Urinary bladder (tissue), 4 donors: ENCODE results near the gene ELFN1. TPM values are rescaled to one million over a fixed set of nuclear protein-coding genes. Genes with fewer than 3 reads are reported as not detected.

Experiments used
- DNase-seq: peaks from one replicate; pipeline ENCODE4 v3.0.0-alpha.2; 2015; ENCODE audit errors: extremely low spot score
- H3K27ac ChIP-seq: one replicate; pipeline ENCODE4 v1.5.1; 2013; ENCODE audit warnings: low read depth, mild to moderate bottlenecking, moderate library complexity
- H3K36me3 ChIP-seq: one replicate; pipeline ENCODE4 v1.6.1; 2013; ENCODE audit warnings: mild to moderate bottlenecking, moderate library complexity; ENCODE audit not compliant: insufficient read depth
- H3K4me1 ChIP-seq: one replicate; pipeline ENCODE4 v1.6.1; 2013; ENCODE audit warnings: mild to moderate bottlenecking, moderate library complexity; ENCODE audit not compliant: insufficient read depth
- H3K4me3 ChIP-seq: one replicate; pipeline ENCODE4 v1.5.1; 2013; ENCODE audit warnings: low read depth, low read length
- WGBS: extraction: QIAGEN DNeasy Blood & Tissue Kit; methylation state at CpG from one replicate; pipeline ENCODE4 v1.1.7; 2013; 5-methylcytosine and 5-hydroxymethylcytosine counted together
- polyA plus RNA-seq: library from polyadenylated mRNA; stranded (reverse); fragments of 200-250 nt; gene quantifications from one replicate; pipeline ENCODE4 v1.2.3, GENCODE V29; 2013
- total RNA-seq: library from RNA; depleted of rRNA; stranded (reverse); fragments of >200 nt; gene quantifications from one replicate; pipeline ENCODE4 v1.2.3, GENCODE V29; 2014
- donor health status: healthy with polysubstance abuse.
- donor health status: healthy.

The ELFN1 gene
- total and polyA plus RNA-seq, 2 donors = 2.5 to 3.2 TPM

DNA sequence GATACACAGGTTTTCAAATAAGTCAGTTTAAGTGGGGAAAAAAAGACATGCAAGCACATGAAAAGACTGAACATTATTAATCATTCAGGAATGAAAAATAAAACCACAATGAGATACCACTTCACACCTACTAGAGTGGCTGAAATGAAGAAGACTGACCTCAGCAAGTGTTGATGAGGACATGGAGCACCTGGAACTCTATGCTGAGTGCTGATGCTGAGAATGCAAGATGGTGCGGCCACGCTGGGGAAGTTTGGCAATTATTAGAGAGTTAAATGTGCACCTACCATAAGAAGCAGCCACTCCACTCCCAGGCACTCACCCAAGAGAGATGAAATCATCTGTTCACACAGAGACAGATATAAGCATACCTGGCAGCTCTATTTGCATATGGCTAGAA, 32.9 kb upstream of the ELFN1 start:
- no peaks in the 10 kb centered on the region for H3K4me1 ChIP-seq
- no peaks in the 10 kb centered on the region for H3K36me3 ChIP-seq
- DNase-seq = no peak
- 98% methylated on average over 2 of the region's 2 CpGs for WGBS
- H3K27ac ChIP-seq = no peak overlapping the region
- no peak overlapping the region for H3K4me3 ChIP-seq

DNA sequence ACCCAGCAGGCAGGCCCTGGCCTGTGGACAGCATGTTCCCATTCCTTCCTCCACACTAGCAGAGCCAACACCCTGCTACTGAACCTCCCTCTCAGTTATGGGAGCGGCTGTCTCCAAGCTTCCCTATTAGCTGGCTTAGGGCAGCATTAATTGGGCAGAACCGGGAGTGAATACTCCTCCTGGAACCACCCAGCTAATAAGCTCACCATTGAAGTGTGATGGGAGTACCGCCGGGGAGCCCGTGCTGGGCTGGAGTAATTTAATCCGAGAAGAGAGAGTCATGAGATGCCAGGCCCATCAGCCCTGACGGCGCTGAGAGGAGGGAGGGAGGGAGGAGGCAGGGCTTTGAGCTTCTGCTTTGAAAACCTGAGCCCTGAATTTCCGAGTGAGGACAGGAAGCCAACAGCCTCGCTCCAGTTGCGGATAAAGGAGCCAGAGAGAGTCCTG, 31.8 kb upstream of the ELFN1 start:
- WGBS = 22% methylated on average over 11 of the region's 11 CpGs
- no peak overlapping the region for H3K27ac ChIP-seq
- H3K4me1 ChIP-seq = no peaks in the 10 kb centered on the region
- H3K4me3 ChIP-seq = no peak overlapping the region
- no peaks in the 10 kb centered on the region for H3K36me3 ChIP-seq
- DNase-seq = no peak

DNA sequence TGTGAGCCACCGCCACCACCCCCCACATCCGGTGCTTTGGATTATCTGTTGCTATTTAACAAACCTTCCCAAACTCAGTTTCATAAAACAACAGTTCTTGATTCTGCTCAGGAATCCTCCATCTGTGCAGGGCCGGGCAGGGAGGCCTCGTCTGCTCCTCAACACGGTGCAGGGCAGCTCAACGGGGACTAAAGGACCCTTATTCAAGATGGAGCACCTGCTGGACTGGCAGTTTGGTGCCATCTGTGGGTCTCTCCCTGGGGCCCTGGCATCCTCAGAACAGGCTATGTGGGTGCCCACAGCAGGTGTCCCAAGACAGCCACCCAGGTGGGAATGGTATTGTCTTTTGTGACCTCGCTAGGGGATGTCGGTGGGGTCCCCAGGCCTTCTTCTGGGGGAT, 31.0 kb upstream of the ELFN1 start:
- no peak for DNase-seq
- Histone ChIP-seq H3K36me3 (no peaks in the 10 kb centered on the region), H3K27ac (no peak overlapping the region), H3K4me1 (no peaks in the 10 kb centered on the region), H3K4me3 (no peak overlapping the region)
- WGBS = 88% methylated on average over 8 of the region's 8 CpGs

DNA sequence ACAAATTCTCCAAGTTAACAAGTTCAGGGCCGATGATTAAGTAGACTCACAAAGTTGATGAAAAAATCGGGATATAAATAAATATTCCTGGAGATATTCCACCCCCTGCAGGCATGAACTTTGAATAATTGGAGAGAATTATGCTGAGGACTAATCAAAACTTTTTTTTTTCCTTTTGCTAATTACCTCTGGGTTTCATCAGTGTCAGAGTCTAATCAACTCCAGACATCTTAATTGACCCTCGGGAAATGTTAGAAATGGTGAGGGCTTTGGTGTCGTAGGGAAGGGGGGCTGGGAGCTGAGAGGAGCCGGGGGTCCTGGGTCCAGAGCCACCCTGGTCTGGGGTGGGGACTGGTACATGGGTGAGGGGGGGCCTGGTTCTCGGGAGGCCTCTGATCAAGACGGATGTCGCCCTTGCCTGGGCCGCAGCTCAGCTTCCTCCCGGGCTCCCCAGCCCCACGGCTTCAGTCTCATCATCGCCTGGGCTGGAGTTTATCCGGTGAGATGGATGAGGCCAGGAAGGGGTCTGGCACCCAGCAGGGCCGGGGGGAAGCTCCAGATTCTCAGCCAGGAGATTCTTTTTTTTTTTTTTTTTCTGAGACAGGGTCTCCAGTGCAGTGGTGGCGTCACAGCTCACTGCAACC, 30.4 kb upstream of the ELFN1 start:
- no peaks in the 10 kb centered on the region for H3K4me1 ChIP-seq
- no peaks in the 10 kb centered on the region for H3K36me3 ChIP-seq
- H3K4me3 ChIP-seq = no peak overlapping the region
- 46% methylated on average over 15 of the region's 15 CpGs for WGBS
- DNase-seq = no peak
- no peak overlapping the region for H3K27ac ChIP-seq

DNA sequence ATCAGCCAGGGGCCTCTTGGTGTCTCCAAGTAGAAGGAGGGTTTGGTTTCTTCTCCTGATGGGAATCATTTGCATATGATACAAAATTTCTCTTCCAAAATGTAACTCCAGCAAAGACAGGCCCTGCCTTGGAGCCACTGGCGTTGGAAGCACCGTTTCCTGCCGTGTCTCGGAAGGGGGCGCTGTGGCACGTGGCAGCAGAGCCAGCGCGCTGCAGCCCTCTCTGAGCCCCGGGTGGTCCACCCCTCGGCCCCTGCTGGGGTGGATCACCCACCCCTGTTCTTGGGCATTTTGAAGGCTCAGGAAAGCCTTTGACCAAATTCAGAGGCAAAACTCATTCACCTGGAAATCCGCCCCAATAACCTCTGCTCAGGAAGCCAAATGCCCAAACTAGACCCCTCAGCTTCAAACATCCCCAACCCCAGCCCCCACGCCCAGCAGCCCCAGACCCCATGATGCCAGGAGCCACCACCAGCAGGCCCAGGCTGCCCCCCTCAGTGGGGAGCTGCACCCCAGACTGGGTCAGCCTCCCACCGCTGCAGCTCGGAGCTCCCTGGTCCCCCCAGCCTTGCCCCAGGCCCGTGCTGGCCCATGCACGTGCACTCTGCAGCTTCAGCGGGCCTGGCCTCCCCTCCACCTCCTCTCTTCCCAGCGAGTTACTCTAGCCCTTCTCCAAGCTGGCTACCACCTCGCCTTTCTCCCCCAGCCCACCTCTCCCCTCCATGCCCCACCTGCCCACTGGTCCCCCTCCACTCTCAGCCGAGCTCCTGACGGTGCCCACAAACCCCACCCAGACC, 29.5 kb upstream of the ELFN1 start:
- 70% methylated on average over 21 of the region's 21 CpGs for WGBS
- DNase-seq = no peak
- no peak overlapping the region for H3K27ac ChIP-seq
- H3K36me3 ChIP-seq = no peaks in the 10 kb centered on the region
- no peaks in the 10 kb centered on the region for H3K4me1 ChIP-seq
- no peak overlapping the region for H3K4me3 ChIP-seq

DNA sequence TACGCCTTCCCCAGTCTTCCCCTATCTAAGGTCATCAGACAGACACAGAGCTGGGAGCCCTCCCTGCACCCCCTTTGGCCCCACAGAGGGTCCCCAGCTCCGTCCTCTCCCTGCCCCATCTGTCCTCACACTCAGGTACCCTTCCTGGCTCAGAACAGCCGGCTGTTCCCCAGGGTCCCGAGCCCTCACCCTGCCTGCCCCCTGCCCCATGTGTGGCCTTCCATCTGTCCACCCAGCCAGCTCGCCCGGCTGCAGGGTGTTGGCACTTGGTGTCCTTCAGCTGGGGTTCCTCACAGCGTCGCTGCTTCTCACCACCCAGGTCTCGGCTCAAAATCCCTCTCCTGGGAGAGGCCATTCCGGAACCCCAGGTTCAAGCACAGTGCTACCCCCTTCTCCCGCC, 28.9 kb upstream of the ELFN1 start:
- WGBS = 80% methylated on average over 11 of the region's 11 CpGs
- H3K27ac ChIP-seq = no peak overlapping the region
- no peak for DNase-seq
- H3K4me1 ChIP-seq = no peaks in the 10 kb centered on the region
- no peak overlapping the region for H3K4me3 ChIP-seq
- H3K36me3 ChIP-seq = no peaks in the 10 kb centered on the region

DNA sequence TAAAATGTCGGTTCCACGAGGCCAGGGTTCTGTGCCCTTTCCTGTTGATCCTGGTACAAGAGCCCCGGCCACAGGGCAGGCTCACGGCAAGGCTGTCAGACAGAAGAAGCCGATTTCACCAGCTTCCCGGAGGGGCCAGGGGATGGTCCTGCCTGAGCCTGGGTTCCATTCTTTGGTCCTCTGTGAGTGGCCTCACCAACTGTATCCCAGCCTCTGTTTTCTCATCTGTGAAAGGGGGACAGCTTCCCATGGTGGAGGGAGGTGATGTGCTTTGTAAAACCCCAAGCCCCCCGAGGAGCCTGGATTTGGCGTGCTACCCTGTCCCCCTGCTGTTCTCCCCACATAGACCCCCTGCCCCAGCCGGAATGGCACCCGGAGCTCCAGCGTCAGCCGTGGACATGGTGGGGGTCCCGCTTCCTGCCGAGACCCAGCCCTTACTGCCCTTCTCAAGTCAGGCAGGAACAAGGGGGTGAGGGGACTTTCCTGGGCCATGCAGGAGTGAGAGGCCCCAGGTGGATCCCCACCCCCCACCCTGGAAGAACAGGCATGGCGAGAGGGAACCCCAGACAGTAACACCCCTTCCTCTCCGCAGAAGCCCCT, 28.3 kb upstream of the ELFN1 start:
- H3K36me3 ChIP-seq = no peaks in the 10 kb centered on the region
- WGBS = 77% methylated on average over 16 of the region's 16 CpGs
- no peaks in the 10 kb centered on the region for H3K4me1 ChIP-seq
- no peak for DNase-seq
- H3K4me3 ChIP-seq = no peak overlapping the region
- H3K27ac ChIP-seq = no peak overlapping the region

DNA sequence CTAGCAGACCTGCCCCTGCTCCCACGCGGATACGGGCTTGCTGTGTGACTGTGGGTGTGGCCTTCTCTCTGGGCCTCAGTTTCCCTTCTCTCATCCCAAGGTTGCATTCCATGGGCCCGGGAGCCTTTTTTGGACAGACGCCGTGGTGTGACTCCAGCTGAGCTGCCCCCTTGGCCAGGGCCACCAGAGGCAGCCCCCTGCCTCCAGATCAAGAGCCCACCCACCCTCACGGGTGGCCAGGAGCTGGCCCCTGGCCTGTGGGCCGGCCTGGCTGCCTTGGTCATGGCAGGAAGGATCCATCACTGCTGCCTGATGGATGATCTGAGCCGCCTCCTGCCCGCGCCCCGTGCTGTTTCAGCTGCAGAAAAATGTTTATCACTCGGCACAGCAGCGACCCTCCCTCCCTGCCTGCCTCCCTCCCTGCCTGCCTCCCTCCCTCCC, 27.8 kb upstream of the ELFN1 start:
- DNase-seq = no peak
- H3K27ac ChIP-seq = no peak overlapping the region
- no peaks in the 10 kb centered on the region for H3K4me1 ChIP-seq
- H3K4me3 ChIP-seq = no peak overlapping the region
- WGBS = 32% methylated on average over 14 of the region's 14 CpGs
- no peaks in the 10 kb centered on the region for H3K36me3 ChIP-seq

DNA sequence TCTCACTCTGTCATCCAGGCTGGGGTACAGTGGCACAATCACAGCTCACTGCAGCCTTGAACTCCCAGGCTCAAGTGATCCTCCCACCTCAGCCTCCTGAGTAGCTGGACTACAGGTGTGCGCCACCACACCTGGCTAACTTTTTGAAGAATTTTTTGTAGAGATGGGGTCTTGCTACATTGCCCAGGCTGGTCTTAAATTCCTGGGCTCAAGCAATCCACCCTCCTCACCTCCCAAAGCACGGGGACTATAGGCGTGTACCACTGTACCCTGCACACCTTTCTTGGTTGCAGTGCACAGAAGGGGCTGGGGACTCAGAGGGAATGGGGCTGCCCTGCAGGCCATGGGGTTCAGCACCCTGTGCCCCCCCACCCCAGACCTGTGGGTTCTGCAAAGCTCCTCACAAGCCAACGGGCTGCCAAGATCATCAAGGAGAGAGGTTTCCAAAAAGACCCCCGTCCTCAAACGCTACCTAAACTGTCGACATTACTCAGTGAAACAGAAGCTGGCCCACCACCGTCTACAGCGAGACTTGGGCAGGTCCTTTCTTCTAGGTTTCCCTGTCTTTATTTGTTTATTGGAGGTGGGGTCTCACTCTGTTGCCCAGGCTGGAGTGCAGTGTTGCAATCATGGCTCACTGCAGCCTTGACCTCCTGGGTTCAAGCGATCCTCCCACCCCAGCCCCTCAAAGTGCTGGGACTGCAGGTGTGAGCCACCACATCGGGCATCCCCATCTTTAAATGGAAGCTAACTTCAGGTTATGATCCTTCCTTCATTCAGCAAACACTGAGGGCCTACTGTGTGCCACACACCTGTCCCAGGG, 26.6 kb upstream of the ELFN1 start:
- Histone ChIP-seq H3K27ac (no peak overlapping the region), H3K4me3 (no peak overlapping the region), H3K4me1 (no peaks in the 10 kb centered on the region), H3K36me3 (no peaks in the 10 kb centered on the region)
- no peak for DNase-seq
- WGBS = 91% methylated on average over 11 of the region's 11 CpGs

DNA sequence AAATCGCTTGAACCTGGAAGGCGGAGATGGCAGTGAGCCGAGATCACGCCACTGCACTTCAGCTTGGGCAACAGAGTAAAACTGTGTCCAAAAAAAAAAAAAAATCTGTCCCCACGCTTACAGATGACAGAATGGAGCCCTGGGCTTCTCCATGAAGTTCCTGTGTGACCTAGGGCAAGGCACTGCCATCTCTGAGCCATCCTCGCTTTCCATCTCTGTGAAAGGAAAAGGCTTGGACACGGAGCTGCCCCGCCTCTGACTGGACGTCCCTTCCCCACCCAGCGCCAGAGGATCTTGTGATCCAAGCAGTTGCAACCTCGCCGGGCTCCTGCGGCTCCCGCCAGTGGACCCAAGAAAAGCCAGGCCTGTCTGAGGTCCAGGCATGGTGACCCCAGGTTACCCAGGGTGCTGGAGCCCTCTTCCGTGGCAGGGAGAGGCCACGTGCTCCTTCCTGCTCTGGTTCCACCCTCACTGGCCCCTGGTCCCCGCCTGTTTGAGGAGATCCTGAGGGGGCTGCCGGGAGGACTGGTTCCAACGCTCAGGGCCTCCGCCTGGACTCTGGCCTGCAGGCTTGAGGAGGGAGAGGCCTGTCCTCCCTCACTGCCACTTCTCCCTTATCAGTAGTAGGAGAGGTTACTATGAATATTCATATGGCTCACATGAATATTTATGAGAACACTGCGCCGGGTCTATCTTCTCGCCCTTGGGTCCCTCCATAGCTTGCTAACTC, 25.6 kb upstream of the ELFN1 start:
- H3K36me3 ChIP-seq = no peaks in the 10 kb centered on the region

DNA sequence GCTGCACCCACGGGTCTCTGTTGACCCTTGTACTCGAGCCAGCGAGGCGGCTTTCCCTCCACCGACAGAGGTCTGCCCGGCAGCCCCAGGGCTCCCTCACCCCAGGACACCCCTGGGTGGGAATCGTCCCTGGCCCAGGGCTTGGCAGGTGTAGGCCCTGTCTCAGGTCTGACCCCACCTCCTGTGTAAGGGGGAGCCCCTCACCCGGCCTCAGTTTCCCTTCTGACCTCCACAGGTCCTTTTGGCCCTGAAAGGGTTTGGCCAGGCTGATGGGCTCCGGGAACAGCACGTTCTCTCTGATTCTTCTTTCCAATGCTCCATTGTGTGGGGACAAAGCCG, 25.0 kb upstream of the ELFN1 start:
- Histone ChIP-seq H3K4me3 (no peak overlapping the region), H3K27ac (no peak overlapping the region), H3K4me1 (no peaks in the 10 kb centered on the region), H3K36me3 (no peaks in the 10 kb centered on the region)
- DNase-seq = no peak
- 87% methylated on average over 11 of the region's 11 CpGs for WGBS

More for the DNA sequence above, 25.6 kb upstream of the ELFN1 start:
- Histone ChIP-seq H3K4me1 (no peaks in the 10 kb centered on the region), H3K27ac (no peak overlapping the region), H3K4me3 (no peak overlapping the region)
- DNase-seq = no peak
- WGBS = 89% methylated on average over 23 of the region's 23 CpGs

DNA sequence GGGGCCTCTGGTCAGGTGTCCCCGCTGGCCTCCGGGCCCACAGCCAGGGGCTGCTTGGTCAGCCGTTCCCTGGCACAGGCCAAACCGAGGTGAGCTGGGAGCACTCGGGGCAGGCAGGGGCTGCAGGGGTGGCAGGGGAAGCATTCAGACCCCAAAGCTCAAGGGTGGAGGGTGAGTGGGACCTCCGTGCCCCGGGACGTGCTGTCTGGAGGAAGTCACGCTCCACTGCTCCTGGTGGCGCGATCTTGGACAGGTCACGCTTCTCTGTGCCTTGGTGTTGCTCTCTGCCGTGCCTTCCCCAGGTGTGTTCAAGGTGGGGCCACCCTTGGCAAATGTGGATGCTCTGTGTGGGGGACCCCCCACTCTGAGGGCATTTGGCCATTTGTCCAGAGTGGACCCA, 24.6 kb upstream of the ELFN1 start:
- no peak overlapping the region for H3K27ac ChIP-seq
- WGBS = 85% methylated on average over 13 of the region's 13 CpGs

DNA sequence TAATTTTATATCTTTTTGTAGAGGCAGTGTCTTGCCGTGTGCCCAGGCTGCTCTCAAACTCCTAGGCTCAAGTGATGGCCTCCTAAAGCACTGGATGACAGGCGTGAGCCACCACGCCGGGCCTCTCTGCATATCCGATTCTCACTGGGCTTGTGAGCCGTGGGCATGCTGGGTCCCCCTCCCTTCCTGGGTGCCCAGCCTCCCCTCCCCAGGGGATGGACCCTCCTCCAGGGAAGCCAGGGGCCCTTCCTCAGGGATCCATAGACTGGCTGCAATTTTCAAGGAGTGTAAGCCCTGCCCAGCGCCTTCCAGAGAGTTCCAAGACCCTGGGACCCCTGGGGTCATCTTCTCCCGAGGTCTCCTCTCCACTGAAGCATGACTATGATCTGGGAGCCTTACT, 23.7 kb upstream of the ELFN1 start:
- Histone ChIP-seq H3K36me3 (no peaks in the 10 kb centered on the region), H3K4me1 (no peaks in the 10 kb centered on the region), H3K4me3 (no peak overlapping the region), H3K27ac (no peak overlapping the region)
- 84% methylated on average over 8 of the region's 8 CpGs for WGBS
- DNase-seq = no peak

More for the DNA sequence above, 24.6 kb upstream of the ELFN1 start:
- no peak for DNase-seq
- Histone ChIP-seq H3K36me3 (no peaks in the 10 kb centered on the region), H3K4me1 (no peaks in the 10 kb centered on the region), H3K4me3 (no peak overlapping the region)
